MCF 10A (cell line): ENCODE results near the gene EFNA1. TPM values are rescaled to one million over a fixed set of nuclear protein-coding genes. Genes with fewer than 3 reads are reported as not detected.
"Not testable (repeated sequence)": the region's sequence is repeated elsewhere in the genome, so short reads cannot be mapped to it uniquely, and the experiment has no call there.

Experiments used
- BruUV-seq: library from RNA; stranded (reverse); fragments of 400-500 nt; replicated peaks from 2 replicates; lab custom pipeline; 2021; lab: Mats Ljungman, UMichigan
- CTCF ChIA-PET: fragments of 300-600 bp; sonication (Branson Sonifier 250); formaldehyde crosslinking; extraction: SDS; loops from one replicate; lab custom pipeline; 2021; ENCODE audit warnings: antibody characterized with exemption, inconsistent platforms; lab: Yijun Ruan, JAX
- POLR2A ChIA-PET: fragments of 300-600, 350-650 bp; sonication (Branson Sonifier 250); formaldehyde crosslinking; extraction: SDS; loops from one replicate; lab custom pipeline; 2020; ENCODE audit warnings: antibody characterized with exemption, inconsistent platforms; lab: Yijun Ruan, JAX
- DNase-seq: peaks from one replicate; pipeline ENCODE4 v3.0.0-alpha.2; 2018; ENCODE audit not compliant: unreplicated experiment
- H3K27ac Mint-ChIP-seq: one replicate; pipeline ENCODE4 v1.8.0; 2022; ENCODE audit warnings: mild to moderate bottlenecking, low read depth, mixed read lengths; ENCODE audit not compliant: unreplicated experiment
- H3K27me3 Mint-ChIP-seq: one replicate; pipeline ENCODE4 v1.8.0; 2022; ENCODE audit warnings: mixed read lengths; ENCODE audit not compliant: insufficient read depth, unreplicated experiment
- H3K36me3 Mint-ChIP-seq: one replicate; pipeline ENCODE4 v1.8.0; 2022; ENCODE audit warnings: mild to moderate bottlenecking, moderate library complexity, mixed read lengths; ENCODE audit not compliant: insufficient read depth, unreplicated experiment
- H3K4me1 Mint-ChIP-seq: one replicate; pipeline ENCODE4 v1.8.0; 2022; ENCODE audit warnings: mixed read lengths; ENCODE audit not compliant: insufficient read depth, unreplicated experiment
- H3K4me3 Mint-ChIP-seq: one replicate; pipeline ENCODE4 v1.8.0; 2022; ENCODE audit warnings: mild to moderate bottlenecking, moderate library complexity, mixed read lengths; ENCODE audit not compliant: unreplicated experiment
- H3K9me3 Mint-ChIP-seq: one replicate; pipeline ENCODE4 v1.8.0; 2022; ENCODE audit warnings: mixed read lengths; ENCODE audit not compliant: unreplicated experiment
- intact Hi-C: fragments of 100-400 bp; cut with micrococcal nuclease; formaldehyde crosslinking; loops from 2 replicates; pipeline ENCODE4 v1.14.1; 2022
- total RNA-seq: library from RNA; stranded (reverse); gene quantifications from 2 replicates; pipeline ENCODE4 v1.2.3, GENCODE V29; 2022
- TF ChIP-seq, protein P1 (sequence below): fragments of 200-600 bp; IDR thresholded peaks from one replicate; pipeline ENCODE4 v1.8.0; 2022; ENCODE audit warnings: antibody characterized with exemption, mild to moderate bottlenecking; ENCODE audit not compliant: unreplicated experiment

EFNA1 gene
- total RNA-seq, 1 experiment from 2014 or later: 38.9 TPM

DNA sequence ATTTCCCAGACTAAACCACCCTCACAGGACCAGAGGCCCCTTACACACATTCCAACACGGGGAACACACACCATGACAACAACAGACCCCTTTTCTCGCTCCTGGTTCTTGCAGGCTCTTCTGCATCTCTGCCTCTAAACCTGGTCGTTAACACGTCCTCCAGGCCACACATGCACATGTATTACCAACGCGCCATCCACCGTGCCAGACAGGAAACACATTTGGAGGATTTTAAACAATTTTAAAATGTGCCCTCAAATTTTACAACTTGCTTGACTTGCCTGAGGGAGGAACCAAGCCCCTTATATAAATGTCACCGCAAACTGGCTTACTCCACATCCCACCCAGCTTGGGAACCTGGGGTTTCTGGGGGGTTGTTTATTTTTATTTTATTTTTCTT lies 16.9 kb upstream of the EFNA1 start:
- H3K27ac Mint-ChIP-seq: no peak overlapping the region
- intact Hi-C loops: no loop called here
- DNase-seq: no peak
- no peaks in the 10 kb centered on the region for H3K9me3 Mint-ChIP-seq
- TF ChIP-seq, protein P1, sequence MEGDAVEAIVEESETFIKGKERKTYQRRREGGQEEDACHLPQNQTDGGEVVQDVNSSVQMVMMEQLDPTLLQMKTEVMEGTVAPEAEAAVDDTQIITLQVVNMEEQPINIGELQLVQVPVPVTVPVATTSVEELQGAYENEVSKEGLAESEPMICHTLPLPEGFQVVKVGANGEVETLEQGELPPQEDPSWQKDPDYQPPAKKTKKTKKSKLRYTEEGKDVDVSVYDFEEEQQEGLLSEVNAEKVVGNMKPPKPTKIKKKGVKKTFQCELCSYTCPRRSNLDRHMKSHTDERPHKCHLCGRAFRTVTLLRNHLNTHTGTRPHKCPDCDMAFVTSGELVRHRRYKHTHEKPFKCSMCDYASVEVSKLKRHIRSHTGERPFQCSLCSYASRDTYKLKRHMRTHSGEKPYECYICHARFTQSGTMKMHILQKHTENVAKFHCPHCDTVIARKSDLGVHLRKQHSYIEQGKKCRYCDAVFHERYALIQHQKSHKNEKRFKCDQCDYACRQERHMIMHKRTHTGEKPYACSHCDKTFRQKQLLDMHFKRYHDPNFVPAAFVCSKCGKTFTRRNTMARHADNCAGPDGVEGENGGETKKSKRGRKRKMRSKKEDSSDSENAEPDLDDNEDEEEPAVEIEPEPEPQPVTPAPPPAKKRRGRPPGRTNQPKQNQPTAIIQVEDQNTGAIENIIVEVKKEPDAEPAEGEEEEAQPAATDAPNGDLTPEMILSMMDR: no peak
- H3K27me3 Mint-ChIP-seq: no peaks in the 10 kb centered on the region
- POLR2A ChIA-PET: no interaction called here
- no peak overlapping the region for H3K4me3 Mint-ChIP-seq
- CTCF ChIA-PET: interaction anchor here (1.2 kb wide), 1 partner anchor 65 kb away, joined by 3 read pairs; no protein-coding TSS in a partner anchor
- H3K4me1 Mint-ChIP-seq: peaks cover 7% of the 10 kb centered on the region
- BruUV-seq: no TSS peak
- no peaks in the 10 kb centered on the region for H3K36me3 Mint-ChIP-seq

DNA sequence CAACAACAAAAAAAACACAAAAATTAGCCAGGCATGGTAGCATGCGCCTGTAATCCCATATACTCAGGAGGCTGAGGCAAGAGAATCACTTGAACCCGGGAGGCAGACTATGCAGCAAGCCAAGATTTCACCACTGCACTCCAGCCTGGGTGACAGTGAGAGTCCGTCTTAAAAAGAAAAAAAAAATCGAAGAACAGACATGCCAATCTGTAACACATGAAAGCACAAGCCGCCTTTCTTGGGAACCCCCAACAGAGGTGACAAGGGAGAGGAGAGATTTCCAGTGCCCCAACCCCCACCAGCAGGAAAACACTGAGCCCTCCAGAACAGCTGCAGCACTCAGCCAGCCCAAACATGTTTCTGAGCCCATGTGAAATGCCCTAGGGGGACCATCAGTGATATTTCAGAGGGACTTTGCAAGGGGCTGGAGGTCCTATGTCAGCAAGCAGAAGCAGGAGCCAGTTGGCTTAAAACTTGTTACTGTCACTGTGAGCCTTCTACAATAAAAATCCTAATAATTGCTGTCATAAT lies 14.2 kb upstream of the EFNA1 start:
- TF ChIP-seq, protein P1: no peak
- no peak for DNase-seq
- no peak overlapping the region for H3K27ac Mint-ChIP-seq
- CTCF ChIA-PET: interaction anchor here (0.6 to 3.2 kb wide), 2 partner anchors 22 to 405 kb away, joined by 4 to 16 read pairs; no protein-coding TSS in a partner anchor
- no peaks in the 10 kb centered on the region for H3K9me3 Mint-ChIP-seq
- POLR2A ChIA-PET: interaction anchor here (0.6 kb wide), 1 partner anchor 41 kb away, joined by 3 read pairs; no protein-coding TSS in a partner anchor
- H3K4me3 Mint-ChIP-seq: no peak overlapping the region
- H3K27me3 Mint-ChIP-seq: no peaks in the 10 kb centered on the region
- peaks cover 6% of the 10 kb centered on the region for H3K4me1 Mint-ChIP-seq
- BruUV-seq: no TSS peak
- no peaks in the 10 kb centered on the region for H3K36me3 Mint-ChIP-seq
- intact Hi-C loops: no loop called here

DNA sequence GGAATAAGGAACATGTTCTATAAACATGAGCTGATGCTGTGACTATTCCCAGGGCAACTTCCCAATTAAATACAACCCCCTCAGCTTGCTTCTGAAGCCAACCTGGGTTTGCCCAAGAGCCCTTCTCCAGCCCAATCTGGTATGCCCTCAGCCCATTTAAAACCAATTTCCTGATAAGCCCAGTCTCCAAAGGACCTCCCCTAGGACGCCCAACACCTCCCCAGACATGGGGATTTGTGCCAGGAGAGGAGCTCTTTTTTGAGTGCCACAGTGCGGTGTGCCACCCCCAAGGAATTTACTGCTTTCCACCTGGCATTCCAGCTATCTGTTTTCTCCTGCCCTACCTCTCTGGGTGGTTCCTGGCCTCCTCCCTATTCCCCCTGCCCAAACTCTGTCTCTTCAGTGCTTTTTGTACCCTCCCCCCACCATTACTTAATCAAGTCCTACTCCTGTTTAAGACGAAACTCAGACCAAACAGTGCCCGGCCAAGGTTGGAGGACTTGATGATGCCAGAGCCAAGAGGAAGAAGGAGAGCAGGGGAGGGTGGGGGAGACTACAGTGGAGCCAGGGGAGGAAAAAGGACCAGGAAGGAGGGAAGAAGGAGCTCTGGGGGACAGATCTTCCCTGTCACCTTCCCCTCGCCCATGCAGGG lies 11.4 kb upstream of the EFNA1 start:
- no peak for DNase-seq
- ChIA-PET POLR2A (interaction anchor here (0.6 to 2.4 kb wide), 4 partner anchors 10 to 57 kb away, joined by 3 to 10 read pairs (median 5); partner anchors contain the start of genes KRTCAP2 and SLC50A1), CTCF (interaction anchor here (0.8 to 3.2 kb wide), 12 partner anchors 9 to 57 kb away, joined by 3 to 16 read pairs (median 7); partner anchors contain the start of gene KRTCAP2)
- intact Hi-C loops: no loop called here
- TF ChIP-seq, protein P1: no peak
- no peak overlapping the region for H3K4me3 Mint-ChIP-seq
- no peaks in the 10 kb centered on the region for H3K27me3 Mint-ChIP-seq
- BruUV-seq: no TSS peak
- no peaks in the 10 kb centered on the region for H3K9me3 Mint-ChIP-seq
- H3K4me1 Mint-ChIP-seq: no peaks in the 10 kb centered on the region
- no peaks in the 10 kb centered on the region for H3K36me3 Mint-ChIP-seq
- no peak overlapping the region for H3K27ac Mint-ChIP-seq

DNA sequence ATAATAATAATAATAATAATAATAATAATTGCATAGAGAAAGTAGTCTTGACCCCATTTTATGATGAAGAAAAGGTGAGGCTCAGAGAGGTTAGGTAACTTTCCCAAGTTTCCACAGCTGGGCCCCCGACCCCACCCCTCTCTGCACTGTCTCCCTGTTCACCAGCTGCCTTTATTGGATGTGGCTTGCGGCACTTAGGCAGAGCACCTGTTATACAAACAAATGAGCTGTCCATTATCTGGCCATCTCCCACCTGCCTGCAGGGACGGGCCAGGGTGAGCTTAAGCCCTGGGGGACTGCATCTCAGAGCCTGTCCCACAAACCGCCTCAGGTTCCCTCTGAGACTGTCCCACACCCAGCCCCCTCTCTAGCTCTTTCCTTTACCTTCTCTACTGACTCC lies 10.1 kb upstream of the EFNA1 start:
- TF ChIP-seq, protein P1: no peak
- no TSS peak for BruUV-seq
- CTCF ChIA-PET: interaction anchor here (0.6 to 1.8 kb wide), 10 partner anchors 12 to 719 kb away, joined by 3 to 10 read pairs (median 4); partner anchors contain the start of gene KRTCAP2
- no peaks in the 10 kb centered on the region for H3K27me3 Mint-ChIP-seq
- intact Hi-C loops: no loop called here
- H3K27ac Mint-ChIP-seq: no peak overlapping the region
- POLR2A ChIA-PET: interaction anchor here (1.0 to 2.4 kb wide), 2 partner anchors 11 to 18 kb away, joined by 3 to 10 read pairs; partner anchors contain the start of gene SLC50A1
- no peak for DNase-seq
- H3K4me1 Mint-ChIP-seq: no peaks in the 10 kb centered on the region
- H3K4me3 Mint-ChIP-seq: no peak overlapping the region
- H3K9me3 Mint-ChIP-seq: no peaks in the 10 kb centered on the region
- no peaks in the 10 kb centered on the region for H3K36me3 Mint-ChIP-seq

DNA sequence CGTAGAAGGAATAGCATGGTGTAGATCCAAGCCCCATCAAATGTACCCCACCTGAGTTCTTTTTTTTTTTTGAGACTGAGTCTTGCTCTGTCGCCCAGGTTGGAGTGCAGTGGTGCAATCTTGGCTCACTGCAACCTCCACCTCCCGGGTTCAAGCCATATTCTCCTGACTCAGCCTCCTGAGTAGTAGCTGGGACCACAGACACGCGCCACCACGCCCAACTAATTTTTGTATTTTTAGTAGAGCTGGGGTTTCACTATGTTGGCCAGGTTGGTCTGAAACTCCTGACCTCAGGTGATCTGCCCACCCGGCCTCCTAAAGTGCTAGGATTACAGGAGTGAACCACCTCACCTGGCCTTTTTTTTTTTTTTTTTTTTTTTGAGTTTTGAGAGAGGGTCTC lies 9.6 kb upstream of the EFNA1 start:
- intact Hi-C loops, H3K27ac Mint-ChIP-seq, H3K9me3 Mint-ChIP-seq, H3K4me3 Mint-ChIP-seq, H3K4me1 Mint-ChIP-seq, DNase-seq, H3K27me3 Mint-ChIP-seq, BruUV-seq, H3K36me3 Mint-ChIP-seq: not testable (repeated sequence)
- ChIA-PET CTCF (interaction anchor here (0.6 to 1.8 kb wide), 10 partner anchors 13 to 712 kb away, joined by 3 to 10 read pairs (median 4); partner anchors contain the start of gene KRTCAP2), POLR2A (interaction anchor here (0.6 to 2.4 kb wide), 3 partner anchors 11 to 85 kb away, joined by 3 to 10 read pairs (median 3); partner anchors contain the start of gene SLC50A1)
